Testis (tissue), 2 donors: Measurements from ENCODE around the gene ABCG1.

ENCODE experiments used
- POLR2A ChIP-seq: fragments of 450-650 bp; IDR thresholded peaks from one replicate; pipeline ENCODE4 v1.6.1; 2017; ENCODE audit warnings: antibody characterized with exemption, mild to moderate bottlenecking, moderate library complexity
- TF ChIP-seq, protein P1 (sequence below), 3 experiments: fragments of 450-650 bp in 2 of 3; fragments of 200-600 bp in 1 of 3; sonication (generic) in 1 of 3; IDR thresholded peaks; one replicate each; pipeline ENCODE4 v1.5.1; 2016 to 2019; ENCODE audit warnings: antibody characterized with exemption in 3 of 3, mild to moderate bottlenecking in 2 of 3, moderate library complexity in 1 of 3

DNA sequence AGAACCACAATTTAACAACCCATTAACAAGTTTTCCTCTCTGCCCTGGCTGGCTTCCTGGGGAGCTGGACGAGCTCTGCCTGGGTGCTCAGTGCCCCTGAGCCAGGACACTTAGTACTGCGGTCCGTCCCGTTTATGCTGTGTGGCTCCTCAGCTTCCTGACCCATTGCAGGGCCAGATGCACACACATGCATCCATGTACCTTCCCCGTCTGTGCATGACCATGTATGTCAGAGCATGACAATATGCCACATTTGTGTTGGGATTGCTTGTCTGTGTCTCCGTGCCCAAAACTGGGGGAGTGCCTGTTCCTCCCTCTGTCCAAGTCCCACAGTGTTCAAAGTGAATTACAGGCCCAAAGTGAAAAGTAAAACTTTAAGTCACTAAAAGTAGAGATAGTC lies 106.0 kb downstream of the ABCG1 start:
- TF ChIP-seq, protein P1, sequence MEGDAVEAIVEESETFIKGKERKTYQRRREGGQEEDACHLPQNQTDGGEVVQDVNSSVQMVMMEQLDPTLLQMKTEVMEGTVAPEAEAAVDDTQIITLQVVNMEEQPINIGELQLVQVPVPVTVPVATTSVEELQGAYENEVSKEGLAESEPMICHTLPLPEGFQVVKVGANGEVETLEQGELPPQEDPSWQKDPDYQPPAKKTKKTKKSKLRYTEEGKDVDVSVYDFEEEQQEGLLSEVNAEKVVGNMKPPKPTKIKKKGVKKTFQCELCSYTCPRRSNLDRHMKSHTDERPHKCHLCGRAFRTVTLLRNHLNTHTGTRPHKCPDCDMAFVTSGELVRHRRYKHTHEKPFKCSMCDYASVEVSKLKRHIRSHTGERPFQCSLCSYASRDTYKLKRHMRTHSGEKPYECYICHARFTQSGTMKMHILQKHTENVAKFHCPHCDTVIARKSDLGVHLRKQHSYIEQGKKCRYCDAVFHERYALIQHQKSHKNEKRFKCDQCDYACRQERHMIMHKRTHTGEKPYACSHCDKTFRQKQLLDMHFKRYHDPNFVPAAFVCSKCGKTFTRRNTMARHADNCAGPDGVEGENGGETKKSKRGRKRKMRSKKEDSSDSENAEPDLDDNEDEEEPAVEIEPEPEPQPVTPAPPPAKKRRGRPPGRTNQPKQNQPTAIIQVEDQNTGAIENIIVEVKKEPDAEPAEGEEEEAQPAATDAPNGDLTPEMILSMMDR (IDR thresholded peaks at IDR 0.05) = no peak
- TF ChIP-seq POLR2A = no peak
